Right lobe of liver (tissue), 6 donors: ENCODE measurements around the gene WSCD2. TPM values are rescaled to one million over a fixed set of nuclear protein-coding genes. Genes with fewer than 3 reads are reported as not detected.

Experiments
- ATAC-seq, 4 donors: fragments of 200-7000 bp; cut with Tn5 transposase; one replicate each; pipeline ENCODE4 v1.9.1; 2020; ENCODE audit warnings: mild to moderate bottlenecking in 4 of 4, moderate library complexity in 4 of 4
- DNase-seq, 3 donors: peaks; one replicate each; pipeline ENCODE4 v3.0.0-alpha.2; 2020
- H3K27ac ChIP-seq, 3 donors: fragments of 200-600 bp; one replicate each; pipeline ENCODE4 v1.8.0; 2022
- H3K27me3 ChIP-seq, 2 donors: fragments of 200-600 bp; one replicate each; pipeline ENCODE4 v1.8.0; 2022
- H3K36me3 ChIP-seq, 4 donors: fragments of 200-600 bp; sonication (generic) in 1 of 4; one replicate each; pipeline versions ENCODE4 v1.5.1 to v1.8.0; 2017 to 2022; ENCODE audit warnings: control low read depth in 1 of 4
- H3K4me1 ChIP-seq, 4 donors: fragments of 200-600 bp; sonication (generic) in 1 of 4; one replicate each; pipeline versions ENCODE4 v1.5.1 to v1.8.0; 2017 to 2022; ENCODE audit warnings: control low read depth in 1 of 4
- H3K4me3 ChIP-seq, 3 donors: fragments of 200-600 bp; one replicate each; pipeline ENCODE4 v1.8.0; 2022
- H3K9me3 ChIP-seq, 4 donors: fragments of 200-600 bp; sonication (generic) in 1 of 4; one replicate each; pipeline versions ENCODE4 v1.5.1 to v1.8.0; 2017 to 2022; ENCODE audit warnings: control low read depth in 1 of 4
- POLR2A ChIP-seq: fragments of 450-650 bp; IDR thresholded peaks from one replicate; pipeline ENCODE4 v1.6.1; 2017; ENCODE audit warnings: antibody characterized with exemption, mild to moderate bottlenecking
- WGBS: methylation state at CpG from one replicate; pipeline ENCODE4 v1.1.6; 2018; ENCODE audit warnings: low coverage, low lambda C conversion rate; ENCODE audit not compliant: insufficient coverage; ENCODE audit errors: missing lambda C conversion rate; 5-methylcytosine and 5-hydroxymethylcytosine counted together
- intact Hi-C, 2 donors: fragments of 100-400 bp; cut with DNase I; formaldehyde crosslinking; loops; one replicate each; pipeline versions ENCODE4 v1.11.2 to v1.14.1; 2022
- total RNA-seq, 6 experiments: library from RNA; depleted of rRNA in 2 of 6; stranded (reverse); fragments of >200 nt in 2 of 6; fragmentation: NEBNext Ultra II Directional in 3 of 6; extraction: Animal tissue kit (Norgen Biotek cat#: 25700) in 3 of 6; gene quantifications; one replicate each; pipeline versions ENCODE4 v1.1.0 to v1.2.4, GENCODE V29; 2016 to 2023
- TF ChIP-seq, protein P1 (sequence below), 4 donors: fragments of 200-600 bp in 3 of 4; fragments of 450-650 bp in 1 of 4; IDR thresholded peaks; one replicate each; pipeline versions ENCODE4 v1.5.1 to v1.8.0; 2016 to 2022; ENCODE audit warnings: antibody characterized with exemption in 4 of 4, mild to moderate bottlenecking in 2 of 4
- donor health status: DM: no; HTN: yes; CAD: no.
- donor health status: DM: no; HTN: no; CAD: no.
- donor health status: DM: no; HTN: no; CAD: no.
- donor health status: DM: no; HTN: yes; CAD: no.
- donor health status: DM: no; HTN: yes; CAD: no.

The WSCD2 gene
- total RNA-seq, 6 experiments from 2014 or later, result not detected

DNA sequence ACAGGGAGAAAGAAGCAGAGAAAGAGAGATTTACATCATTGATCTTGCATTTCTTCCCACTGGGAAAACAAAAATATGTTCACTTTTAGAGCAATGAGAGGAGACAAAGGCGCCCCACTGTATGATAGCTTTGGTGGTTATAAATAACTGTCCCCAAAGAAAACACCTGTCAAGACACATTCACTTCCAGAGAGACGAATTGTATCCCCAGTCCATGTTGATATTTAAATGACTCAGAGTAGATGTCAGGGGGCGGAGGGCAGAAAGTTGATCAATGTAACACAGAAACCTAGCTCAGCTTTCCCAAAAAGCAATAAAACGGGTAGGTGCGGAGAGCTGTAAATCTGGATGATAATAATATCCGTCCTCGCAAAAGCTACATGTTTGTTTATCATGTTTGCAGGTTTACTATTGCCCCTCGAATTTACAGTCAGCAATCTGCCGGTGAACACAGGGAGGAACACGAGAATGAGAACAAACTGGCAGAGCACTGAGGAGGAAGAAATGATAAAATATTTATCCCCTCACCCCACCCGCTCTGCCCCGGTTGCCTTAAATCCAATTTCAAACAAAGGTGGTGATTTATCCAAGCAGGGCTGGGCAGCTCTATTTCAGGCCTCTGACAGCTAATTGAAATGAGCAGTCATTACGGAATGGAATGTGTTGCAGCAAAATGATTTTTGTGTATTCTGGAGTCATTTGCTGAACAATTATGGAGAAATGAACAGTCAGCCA lies 125.6 kb downstream of the WSCD2 start:
- H3K27ac ChIP-seq, result no peak overlapping the region
- intact Hi-C loops, result no loop called here
- 49% methylated on average over 12 of the region's 13 CpGs for WGBS
- no peaks in the 10 kb centered on the region for H3K9me3 ChIP-seq
- H3K27me3 ChIP-seq, result no peaks in the 10 kb centered on the region
- no peak overlapping the region for H3K4me3 ChIP-seq
- ATAC-seq (no peak), DNase-seq (no peak)
- no peak for TF ChIP-seq POLR2A
- TF ChIP-seq, protein P1, sequence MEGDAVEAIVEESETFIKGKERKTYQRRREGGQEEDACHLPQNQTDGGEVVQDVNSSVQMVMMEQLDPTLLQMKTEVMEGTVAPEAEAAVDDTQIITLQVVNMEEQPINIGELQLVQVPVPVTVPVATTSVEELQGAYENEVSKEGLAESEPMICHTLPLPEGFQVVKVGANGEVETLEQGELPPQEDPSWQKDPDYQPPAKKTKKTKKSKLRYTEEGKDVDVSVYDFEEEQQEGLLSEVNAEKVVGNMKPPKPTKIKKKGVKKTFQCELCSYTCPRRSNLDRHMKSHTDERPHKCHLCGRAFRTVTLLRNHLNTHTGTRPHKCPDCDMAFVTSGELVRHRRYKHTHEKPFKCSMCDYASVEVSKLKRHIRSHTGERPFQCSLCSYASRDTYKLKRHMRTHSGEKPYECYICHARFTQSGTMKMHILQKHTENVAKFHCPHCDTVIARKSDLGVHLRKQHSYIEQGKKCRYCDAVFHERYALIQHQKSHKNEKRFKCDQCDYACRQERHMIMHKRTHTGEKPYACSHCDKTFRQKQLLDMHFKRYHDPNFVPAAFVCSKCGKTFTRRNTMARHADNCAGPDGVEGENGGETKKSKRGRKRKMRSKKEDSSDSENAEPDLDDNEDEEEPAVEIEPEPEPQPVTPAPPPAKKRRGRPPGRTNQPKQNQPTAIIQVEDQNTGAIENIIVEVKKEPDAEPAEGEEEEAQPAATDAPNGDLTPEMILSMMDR (IDR thresholded peaks at IDR 0.05), result no peak
- H3K4me1 ChIP-seq, result no peaks in the 10 kb centered on the region
- H3K36me3 ChIP-seq, result no peaks in the 10 kb centered on the region

DNA sequence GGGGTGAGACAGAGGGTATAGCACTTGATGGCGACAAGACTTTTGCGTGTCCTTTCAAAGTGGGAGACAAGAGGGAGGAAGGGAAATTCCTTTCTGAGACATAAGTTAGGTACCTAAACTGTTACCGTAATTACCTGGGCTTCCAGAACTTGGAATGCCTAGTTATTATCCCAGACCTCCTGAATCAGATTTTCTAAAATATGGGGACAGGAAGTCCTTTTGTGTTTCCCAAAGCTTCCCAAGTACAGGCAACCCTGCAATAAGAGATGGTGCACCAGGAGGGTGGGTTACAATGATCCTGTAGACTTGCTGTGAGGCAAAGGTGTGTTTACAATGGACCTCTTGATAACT lies 126.1 kb downstream of the WSCD2 start:
- no peaks in the 10 kb centered on the region for H3K36me3 ChIP-seq
- no peak for ATAC-seq
- no peak overlapping the region for H3K27ac ChIP-seq
- H3K27me3 ChIP-seq, result no peaks in the 10 kb centered on the region
- H3K4me1 ChIP-seq, result no peaks in the 10 kb centered on the region
- no peaks in the 10 kb centered on the region for H3K9me3 ChIP-seq
- no peak overlapping the region for H3K4me3 ChIP-seq
- no peak for DNase-seq
- intact Hi-C loops, result no loop called here
- TF ChIP-seq POLR2A, result no peak
- TF ChIP-seq, protein P1 (IDR thresholded peaks at IDR 0.05), result no peak
- WGBS, result 72% methylated on average over 3 of the region's 3 CpGs

DNA sequence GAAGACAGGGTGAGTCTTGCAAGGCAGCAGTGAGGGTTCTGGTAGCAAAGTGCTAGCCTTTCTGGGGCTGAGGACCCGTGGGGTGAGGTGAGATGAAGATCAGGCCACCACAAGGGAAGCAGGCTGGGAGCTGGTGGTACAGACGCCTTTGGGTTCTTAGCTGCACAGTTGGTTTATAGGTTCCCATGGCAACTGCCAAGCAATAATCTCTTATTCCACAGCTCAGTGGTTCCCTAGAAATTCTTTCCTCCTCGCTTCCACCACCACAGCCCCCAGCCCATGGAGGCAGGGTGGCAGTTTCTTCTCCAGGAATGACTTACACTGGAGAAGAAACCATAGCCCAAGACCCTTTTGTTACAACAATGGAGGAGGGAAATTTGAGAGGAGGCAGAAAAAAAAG lies 127.9 kb downstream of the WSCD2 start:
- H3K36me3 ChIP-seq, result no peaks in the 10 kb centered on the region
- TF ChIP-seq POLR2A, result no peak
- TF ChIP-seq, protein P1 (IDR thresholded peaks at IDR 0.05), result no peak
- no peak overlapping the region for H3K4me3 ChIP-seq
- H3K4me1 ChIP-seq, result no peaks in the 10 kb centered on the region
- 14% methylated on average over 2 of the region's 3 CpGs for WGBS
- ATAC-seq (no peak), DNase-seq (no peak)
- no peak overlapping the region for H3K27ac ChIP-seq
- no peaks in the 10 kb centered on the region for H3K27me3 ChIP-seq
- peaks cover 0 to 5% (median 0%) of the 10 kb centered on the region in 4 donors for H3K9me3 ChIP-seq
- intact Hi-C loops, result no loop called here

DNA sequence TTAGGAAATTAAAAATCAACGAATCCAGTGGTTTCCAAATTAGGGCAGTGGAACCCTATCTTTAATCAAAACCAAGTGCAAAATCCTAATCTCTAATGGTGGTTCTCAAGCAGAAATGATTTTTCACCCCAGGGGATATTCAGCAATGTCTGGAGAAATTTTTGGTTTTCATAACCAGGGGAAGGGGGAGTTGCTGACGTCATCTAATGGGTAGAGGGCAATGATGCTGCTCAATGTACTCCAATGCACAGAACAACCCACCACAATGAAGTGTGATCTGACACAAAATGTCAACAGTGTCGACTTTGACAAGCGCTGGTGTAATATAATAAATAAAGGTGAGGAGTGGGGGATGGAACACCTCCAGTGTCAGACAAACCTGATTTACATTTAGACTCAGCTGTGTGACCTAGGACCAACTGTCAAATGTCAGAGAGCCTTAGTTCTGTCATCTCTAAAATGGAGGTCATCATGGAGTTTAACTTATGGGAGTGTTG lies 128.6 kb downstream of the WSCD2 start:
- intact Hi-C loops, result no loop called here
- ATAC-seq (no peak), DNase-seq (no peak)
- no peak for TF ChIP-seq POLR2A
- TF ChIP-seq, protein P1 (IDR thresholded peaks at IDR 0.05), result no peak
- Histone ChIP-seq H3K27ac (no peak overlapping the region), H3K36me3 (no peaks in the 10 kb centered on the region), H3K4me1 (no peaks in the 10 kb centered on the region), H3K4me3 (no peak overlapping the region), H3K27me3 (no peaks in the 10 kb centered on the region), H3K9me3 (peaks cover 0 to 5% (median 0%) of the 10 kb centered on the region in 4 donors)
- WGBS, result 59% methylated on average over 4 of the region's 4 CpGs
